Measurements from ENCODE around the gene LARP4B. TPM values are rescaled to one million over a fixed set of nuclear protein-coding genes. Genes with fewer than 3 reads are reported as not detected.

LARP4B gene
- polyA plus RNA-seq, 2 of the 4 experiments (the other 2 are of a cell fraction) = 25.5 to 54.2 TPM

DNA sequence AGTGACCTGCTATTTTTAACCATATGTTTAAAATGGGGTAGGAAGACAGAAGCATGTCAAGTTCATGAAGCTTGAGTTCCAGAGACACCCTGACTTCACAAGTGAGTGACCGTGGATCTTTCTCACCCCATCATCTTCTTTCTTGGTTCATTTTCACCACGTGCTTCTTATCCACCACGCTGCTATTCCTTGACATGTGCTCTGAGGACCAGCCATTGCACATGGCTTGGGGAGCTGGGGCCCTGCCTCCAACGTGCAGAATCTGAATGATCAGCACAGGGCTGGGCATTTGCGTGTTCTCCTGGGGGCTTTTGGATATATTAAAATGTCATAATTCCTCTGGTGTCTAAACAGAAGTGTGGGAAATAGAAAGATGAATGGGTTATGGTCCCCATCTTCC, 31.7 kb upstream of the LARP4B start:
- Histone ChIP-seq H3K9me3 (no peaks in the 10 kb centered on the region), H3K4me2 (no peak overlapping the region), H3K4me3 (no peak overlapping the region), H3K4me1 (no peaks in the 10 kb centered on the region), H3K27ac (no peak overlapping the region)
- DNase-seq (ENCODE audit: low read depth in 1 of 2, low spot score in 1 of 2) (no peak), ATAC-seq (no peak), FAIRE-seq (no peak)
- ChIA-PET CTCF (interaction anchor here (1.0 to 1.2 kb wide), 2 partner anchors 10 to 13 kb away, joined by 3 to 5 read pairs; no protein-coding TSS in a partner anchor), POLR2A (no interaction called here)
- 50% methylated on average over 5 of the region's 5 CpGs for WGBS (ENCODE audit: missing lambda C conversion rate)
- no peak for TF ChIP-seq CBX2 (IDR thresholded peaks at IDR 0.05; ENCODE audit: borderline replicate concordance, low read depth)
- TF ChIP-seq NR3C1 (IDR thresholded peaks at IDR 0.05) = no peak
- no peak for TF ChIP-seq ZSCAN20 (CRISPR knock-in tag; IDR thresholded peaks at IDR 0.05)
- TF ChIP-seq, protein P1, sequence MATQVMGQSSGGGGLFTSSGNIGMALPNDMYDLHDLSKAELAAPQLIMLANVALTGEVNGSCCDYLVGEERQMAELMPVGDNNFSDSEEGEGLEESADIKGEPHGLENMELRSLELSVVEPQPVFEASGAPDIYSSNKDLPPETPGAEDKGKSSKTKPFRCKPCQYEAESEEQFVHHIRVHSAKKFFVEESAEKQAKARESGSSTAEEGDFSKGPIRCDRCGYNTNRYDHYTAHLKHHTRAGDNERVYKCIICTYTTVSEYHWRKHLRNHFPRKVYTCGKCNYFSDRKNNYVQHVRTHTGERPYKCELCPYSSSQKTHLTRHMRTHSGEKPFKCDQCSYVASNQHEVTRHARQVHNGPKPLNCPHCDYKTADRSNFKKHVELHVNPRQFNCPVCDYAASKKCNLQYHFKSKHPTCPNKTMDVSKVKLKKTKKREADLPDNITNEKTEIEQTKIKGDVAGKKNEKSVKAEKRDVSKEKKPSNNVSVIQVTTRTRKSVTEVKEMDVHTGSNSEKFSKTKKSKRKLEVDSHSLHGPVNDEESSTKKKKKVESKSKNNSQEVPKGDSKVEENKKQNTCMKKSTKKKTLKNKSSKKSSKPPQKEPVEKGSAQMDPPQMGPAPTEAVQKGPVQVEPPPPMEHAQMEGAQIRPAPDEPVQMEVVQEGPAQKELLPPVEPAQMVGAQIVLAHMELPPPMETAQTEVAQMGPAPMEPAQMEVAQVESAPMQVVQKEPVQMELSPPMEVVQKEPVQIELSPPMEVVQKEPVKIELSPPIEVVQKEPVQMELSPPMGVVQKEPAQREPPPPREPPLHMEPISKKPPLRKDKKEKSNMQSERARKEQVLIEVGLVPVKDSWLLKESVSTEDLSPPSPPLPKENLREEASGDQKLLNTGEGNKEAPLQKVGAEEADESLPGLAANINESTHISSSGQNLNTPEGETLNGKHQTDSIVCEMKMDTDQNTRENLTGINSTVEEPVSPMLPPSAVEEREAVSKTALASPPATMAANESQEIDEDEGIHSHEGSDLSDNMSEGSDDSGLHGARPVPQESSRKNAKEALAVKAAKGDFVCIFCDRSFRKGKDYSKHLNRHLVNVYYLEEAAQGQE (IDR thresholded peaks at IDR 0.05) = no peak
- TF ChIP-seq FOSL2 (IDR thresholded peaks at IDR 0.05) = no peak
- TF ChIP-seq FOSL2 (CRISPR knock-in tag; IDR thresholded peaks at IDR 0.05) = no peak
- no peak for TF ChIP-seq HEYL (CRISPR knock-in tag; IDR thresholded peaks at IDR 0.05)
- no peak for TF ChIP-seq EP300 (IDR thresholded peaks at IDR 0.05)
- TF ChIP-seq E2F6 (IDR thresholded peaks at IDR 0.05; ENCODE audit: borderline replicate concordance, low read depth) = no peak

DNA sequence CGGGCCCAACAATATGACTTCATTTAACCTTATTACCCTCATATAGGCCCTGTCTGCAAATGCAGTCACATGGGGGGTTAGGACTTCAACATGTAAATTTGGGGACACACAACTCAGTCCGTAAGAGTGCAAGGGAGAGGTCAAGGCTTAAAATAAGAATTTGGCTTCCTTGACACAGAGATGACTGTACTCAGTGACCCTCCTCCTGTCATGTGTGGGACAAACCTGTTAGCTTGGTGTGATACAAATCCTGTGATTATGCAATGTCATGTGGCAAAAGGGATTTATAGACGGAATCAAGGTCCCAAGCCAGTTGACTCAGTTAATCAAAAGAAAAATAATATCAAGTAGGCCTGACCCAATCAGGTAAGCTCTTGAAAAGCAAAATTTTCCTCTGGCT, 30.8 kb upstream of the LARP4B start:
- ATAC-seq (no peak), DNase-seq (ENCODE audit: low read depth in 1 of 2, low spot score in 1 of 2) (no peak), FAIRE-seq (no peak)
- TF ChIP-seq RCOR1 (IDR thresholded peaks at IDR 0.05; ENCODE audit: low read depth, low read length) (no peak), ZC3H11A (IDR thresholded peaks at IDR 0.05) (no peak), HES2 (IDR thresholded peaks at IDR 0.05) (no peak), MAX (IDR thresholded peaks at IDR 0.05) (no peak), TP53 (CRISPR knock-in tag; IDR thresholded peaks at IDR 0.05) (no peak), FOSB (CRISPR knock-in tag; IDR thresholded peaks at IDR 0.05) (no peak), RAD21 (conservative IDR thresholded peaks at IDR 0.05 in 1 of 2, IDR thresholded peaks at IDR 0.05 in 1 of 2) (no peak), CHD4 (IDR thresholded peaks at IDR 0.05; ENCODE audit: borderline replicate concordance) (no peak), ELK1 (IDR thresholded peaks at IDR 0.05; ENCODE audit: low read depth, low read length) (no peak)
- Histone ChIP-seq H3K9me3 (no peaks in the 10 kb centered on the region), H3K4me2 (no peak overlapping the region), H3K4me1 (no peaks in the 10 kb centered on the region), H3K4me3 (no peak overlapping the region), H3K27ac (no peak overlapping the region)
- ChIA-PET POLR2A (no interaction called here), CTCF (interaction anchor here (1.2 kb wide), 1 partner anchor 11 kb away, joined by 3 read pairs; no protein-coding TSS in a partner anchor)
- 88% methylated on average over 3 of the region's 3 CpGs for WGBS (ENCODE audit: missing lambda C conversion rate)

- FAIRE-seq = no peak
- DNase-seq (ENCODE audit: low read depth in 1 of 2, low spot score in 1 of 2) = no peak
- no peaks in the 10 kb centered on the region for H3K9me3 ChIP-seq
- POLR2A ChIA-PET = no interaction called here
- H3K4me3 ChIP-seq = no peak overlapping the region
- CTCF ChIA-PET = interaction anchor here (0.8 kb wide), 1 partner anchor 17 kb away, joined by 3 read pairs; no protein-coding TSS in a partner anchor
- H3K27ac ChIP-seq = no peak overlapping the region
- TF ChIP-seq FOSL2 (IDR thresholded peaks at IDR 0.05) (no peak), FOSL2 (CRISPR knock-in tag; IDR thresholded peaks at IDR 0.05) (no peak), NR3C1 (IDR thresholded peaks at IDR 0.05) (no peak), NFE2L2 (conservative IDR thresholded peaks at IDR 0.05; ENCODE audit: low read length) (no peak), HOXB5 (CRISPR knock-in tag; IDR thresholded peaks at IDR 0.05) (no peak), ESRRA (IDR thresholded peaks at IDR 0.05; ENCODE audit: borderline replicate concordance, low read length) (no peak), EP300 (IDR thresholded peaks at IDR 0.05) (no peak), MAFK (IDR thresholded peaks at IDR 0.05; ENCODE audit: partially characterized antibody) (no peak), HES2 (IDR thresholded peaks at IDR 0.05) (no peak), EHF (CRISPR knock-in tag; IDR thresholded peaks at IDR 0.05) (no peak), MYC (IDR thresholded peaks at IDR 0.05; ENCODE audit: borderline replicate concordance, low read length) (no peak), ZNF302 (CRISPR knock-in tag; IDR thresholded peaks at IDR 0.05) (no peak)
- TF ChIP-seq, protein P2, sequence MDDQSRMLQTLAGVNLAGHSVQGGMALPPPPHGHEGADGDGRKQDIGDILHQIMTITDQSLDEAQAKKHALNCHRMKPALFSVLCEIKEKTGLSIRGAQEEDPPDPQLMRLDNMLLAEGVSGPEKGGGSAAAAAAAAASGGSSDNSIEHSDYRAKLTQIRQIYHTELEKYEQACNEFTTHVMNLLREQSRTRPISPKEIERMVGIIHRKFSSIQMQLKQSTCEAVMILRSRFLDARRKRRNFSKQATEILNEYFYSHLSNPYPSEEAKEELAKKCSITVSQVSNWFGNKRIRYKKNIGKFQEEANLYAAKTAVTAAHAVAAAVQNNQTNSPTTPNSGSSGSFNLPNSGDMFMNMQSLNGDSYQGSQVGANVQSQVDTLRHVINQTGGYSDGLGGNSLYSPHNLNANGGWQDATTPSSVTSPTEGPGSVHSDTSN (IDR thresholded peaks at IDR 0.05) = no peak
- ATAC-seq = no peak
- H3K4me1 ChIP-seq = no peaks in the 10 kb centered on the region
- WGBS (ENCODE audit: missing lambda C conversion rate) = 49% methylated on average over 6 of the region's 6 CpGs
- no peak overlapping the region for H3K4me2 ChIP-seq
These were observed 27.4 kb upstream of the LARP4B start for GRCh38 chr10:958856-959255.

All from A549 (cell line).